HG02973 (cell line): ENCODE results near the gene ATP1B2.
A peak's percentile ranks its signal among the peaks of the same experiment; 100 is the strongest.

Source experiments
- ATAC-seq: cut with Tn5 transposase; IDR thresholded peaks from one replicate; pipeline ENCODE4 v1.9.1; 2021; ENCODE audit warnings: moderate library complexity; ENCODE audit not compliant: unreplicated experiment

ATP1B2 gene

DNA sequence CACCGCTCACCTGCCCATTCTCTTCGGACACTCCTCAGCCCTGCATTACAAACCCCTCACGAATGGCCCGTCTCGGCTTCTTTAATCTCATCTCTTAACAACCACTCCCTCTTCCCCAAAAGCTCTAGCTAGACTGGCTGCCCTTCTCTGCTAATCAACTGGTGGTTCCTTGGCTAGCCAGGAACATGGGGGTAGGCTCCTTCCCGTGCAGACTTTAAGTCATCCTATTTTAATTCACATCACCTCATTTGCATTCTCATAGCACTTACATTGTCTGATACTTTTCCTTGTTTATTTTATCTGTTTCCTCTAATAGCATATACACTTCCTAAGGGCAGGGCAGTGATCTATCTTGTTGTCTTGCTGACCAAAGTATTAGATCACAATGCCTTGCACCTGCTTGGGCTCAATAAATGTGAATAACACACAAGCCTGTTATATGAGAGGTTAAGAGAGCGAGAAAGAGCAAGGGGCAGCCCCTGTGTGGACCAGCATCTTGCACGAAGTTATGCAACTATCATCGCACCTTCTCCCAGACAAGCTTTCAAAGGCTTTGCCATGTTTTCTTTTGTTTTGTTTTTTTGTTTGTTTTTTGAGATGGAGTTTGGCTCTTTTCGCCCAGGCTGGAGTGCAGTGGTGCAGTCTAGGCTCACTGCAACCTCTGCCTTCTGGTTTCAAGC lies 26.8 kb downstream of the ATP1B2 start:
- no peak for ATAC-seq

DNA sequence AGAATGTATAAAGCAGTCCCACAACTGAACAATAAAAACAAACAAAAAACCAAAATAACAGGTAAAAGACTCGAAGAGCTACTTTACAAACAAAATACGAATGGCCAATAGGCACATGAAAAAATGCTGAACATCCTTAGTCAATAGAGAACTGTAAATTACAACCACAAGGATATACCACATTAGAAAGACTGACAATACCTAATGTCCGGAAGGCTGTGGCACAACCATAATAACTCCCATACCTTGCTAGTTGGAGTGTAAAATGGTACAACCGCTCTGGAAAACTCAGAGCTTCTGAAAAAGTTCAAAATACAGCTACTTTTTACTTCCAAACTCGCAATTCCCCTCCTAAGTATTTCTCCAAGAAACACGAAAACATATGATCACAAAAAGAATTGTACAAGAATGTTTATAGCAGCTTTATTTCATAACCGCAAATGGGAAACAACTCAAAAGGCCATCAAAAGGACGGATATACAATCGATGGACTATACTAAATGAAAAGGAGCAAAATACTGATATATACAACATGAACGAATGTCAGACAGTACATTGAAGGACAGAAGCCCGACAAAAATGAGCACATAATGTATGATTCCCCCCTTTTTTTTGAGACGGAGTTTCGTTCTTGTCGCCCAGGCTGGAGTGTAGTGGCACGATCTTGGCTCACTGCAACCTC lies 34.3 kb downstream of the ATP1B2 start:
- ATAC-seq: no peak

DNA sequence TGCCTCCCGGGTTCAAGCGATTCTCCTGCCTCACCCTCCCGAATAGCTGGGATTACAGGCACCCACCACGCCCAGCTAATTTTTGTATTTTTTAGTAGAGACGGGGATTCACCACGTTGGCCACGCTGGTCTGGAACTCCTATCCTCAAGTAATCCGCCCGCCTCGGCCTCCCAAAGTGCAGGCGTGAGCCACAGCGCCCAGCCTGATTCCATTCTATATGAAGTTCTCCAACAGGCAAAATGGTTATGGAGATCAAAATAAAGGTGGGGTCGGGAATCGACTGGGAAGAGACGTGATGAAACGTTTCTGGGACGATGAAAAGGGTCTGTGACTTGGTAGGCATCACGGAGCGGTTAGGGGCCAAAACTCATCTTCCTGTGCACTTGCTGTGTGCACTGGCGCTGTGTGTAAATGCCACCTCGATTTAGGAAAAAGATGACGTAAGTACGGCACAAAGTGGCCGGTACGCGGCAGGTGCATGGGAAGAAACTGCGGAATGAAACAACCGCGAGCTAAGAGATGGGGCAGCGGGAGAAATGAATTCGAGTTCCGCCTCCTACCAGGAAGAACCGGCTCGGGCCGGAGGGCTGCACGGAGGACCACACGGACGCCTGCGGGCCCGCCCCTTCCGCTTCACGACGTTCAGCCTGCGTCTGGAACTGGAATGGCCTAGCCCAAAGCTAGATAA lies 35.0 kb downstream of the ATP1B2 start:
- ATAC-seq: peak; percentile 43

DNA sequence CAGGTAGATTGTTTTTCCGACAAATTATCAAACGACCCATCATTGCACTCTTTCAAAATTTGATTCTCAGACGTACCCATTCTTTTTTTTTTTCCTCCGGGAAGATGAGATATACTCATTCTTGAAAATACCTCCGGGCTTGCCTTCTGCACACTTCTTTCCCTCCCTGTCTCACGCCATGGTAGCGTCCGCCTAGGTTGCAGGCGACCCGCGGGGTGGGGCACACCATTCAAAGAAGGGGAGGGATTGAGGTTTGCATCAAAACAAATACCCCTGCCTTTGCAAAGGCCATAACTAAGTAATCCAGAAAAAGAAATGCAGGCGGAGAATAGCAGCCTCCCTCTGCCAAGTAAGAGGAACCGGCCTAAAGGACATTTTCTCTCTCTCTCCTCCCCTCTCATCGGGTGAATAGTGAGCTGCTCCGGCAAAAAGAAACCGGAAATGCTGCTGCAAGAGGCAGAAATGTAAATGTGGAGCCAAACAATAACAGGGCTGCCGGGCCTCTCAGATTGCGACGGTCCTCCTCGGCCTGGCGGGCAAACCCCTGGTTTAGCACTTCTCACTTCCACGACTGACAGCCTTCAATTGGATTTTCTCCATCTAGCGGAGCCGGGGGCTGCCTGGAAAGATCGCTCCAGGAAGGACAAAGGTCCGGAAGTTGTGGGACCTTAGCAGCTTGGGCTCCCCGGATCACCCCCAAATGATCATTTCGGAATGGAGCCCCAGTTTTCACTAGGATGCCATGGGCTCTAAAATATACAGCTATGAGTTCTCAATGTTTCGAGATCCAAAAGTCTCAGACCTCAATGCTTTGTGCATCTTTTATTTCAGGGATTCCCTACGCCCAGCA lies 35.7 kb downstream of the ATP1B2 start:
- peak; percentile 38 for ATAC-seq

DNA sequence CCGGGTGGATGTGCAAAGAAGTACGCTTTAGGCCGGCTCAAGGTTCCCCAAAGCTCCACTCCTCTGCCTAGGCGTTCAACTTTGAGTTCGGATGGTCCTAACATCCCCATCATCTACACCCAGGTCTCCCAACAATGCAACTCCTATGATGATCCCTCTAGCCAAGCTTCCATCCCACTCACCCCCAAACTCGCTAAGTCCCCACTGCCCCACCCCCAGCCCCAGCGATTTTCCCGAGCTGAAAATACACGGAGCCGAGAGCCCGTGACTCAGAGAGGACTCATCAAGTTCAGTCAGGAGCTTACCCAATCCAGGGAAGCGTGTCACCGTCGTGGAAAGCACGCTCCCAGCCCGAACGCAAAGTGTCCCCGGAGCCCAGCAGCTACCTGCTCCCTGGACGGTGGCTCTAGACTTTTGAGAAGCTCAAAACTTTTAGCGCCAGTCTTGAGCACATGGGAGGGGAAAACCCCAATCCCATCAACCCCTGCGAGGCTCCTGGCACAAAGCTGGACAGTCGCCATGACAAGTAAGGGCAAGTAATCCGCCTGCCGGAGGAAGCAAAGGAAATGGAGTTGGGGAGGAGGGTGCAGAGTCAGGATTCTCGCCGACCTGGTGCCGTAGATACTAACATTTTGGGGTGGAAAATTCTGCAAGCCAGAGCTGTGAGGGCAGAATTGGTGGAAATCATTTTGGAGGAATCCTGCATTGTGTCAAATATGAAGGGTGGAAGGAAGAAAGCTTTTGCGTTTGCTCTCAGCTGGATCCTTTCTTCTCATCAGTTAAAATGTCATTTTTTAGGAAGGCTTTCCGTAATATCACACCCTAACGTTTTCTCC lies 36.6 kb downstream of the ATP1B2 start, which contains the start of gene TP53:
TSS of gene TP53 (minus strand) at position 419 of the 836 bp plus-strand sequence. CDS start 10,896 bp downstream, outside the sequence.
- ATAC-seq: peak; percentile 30

DNA sequence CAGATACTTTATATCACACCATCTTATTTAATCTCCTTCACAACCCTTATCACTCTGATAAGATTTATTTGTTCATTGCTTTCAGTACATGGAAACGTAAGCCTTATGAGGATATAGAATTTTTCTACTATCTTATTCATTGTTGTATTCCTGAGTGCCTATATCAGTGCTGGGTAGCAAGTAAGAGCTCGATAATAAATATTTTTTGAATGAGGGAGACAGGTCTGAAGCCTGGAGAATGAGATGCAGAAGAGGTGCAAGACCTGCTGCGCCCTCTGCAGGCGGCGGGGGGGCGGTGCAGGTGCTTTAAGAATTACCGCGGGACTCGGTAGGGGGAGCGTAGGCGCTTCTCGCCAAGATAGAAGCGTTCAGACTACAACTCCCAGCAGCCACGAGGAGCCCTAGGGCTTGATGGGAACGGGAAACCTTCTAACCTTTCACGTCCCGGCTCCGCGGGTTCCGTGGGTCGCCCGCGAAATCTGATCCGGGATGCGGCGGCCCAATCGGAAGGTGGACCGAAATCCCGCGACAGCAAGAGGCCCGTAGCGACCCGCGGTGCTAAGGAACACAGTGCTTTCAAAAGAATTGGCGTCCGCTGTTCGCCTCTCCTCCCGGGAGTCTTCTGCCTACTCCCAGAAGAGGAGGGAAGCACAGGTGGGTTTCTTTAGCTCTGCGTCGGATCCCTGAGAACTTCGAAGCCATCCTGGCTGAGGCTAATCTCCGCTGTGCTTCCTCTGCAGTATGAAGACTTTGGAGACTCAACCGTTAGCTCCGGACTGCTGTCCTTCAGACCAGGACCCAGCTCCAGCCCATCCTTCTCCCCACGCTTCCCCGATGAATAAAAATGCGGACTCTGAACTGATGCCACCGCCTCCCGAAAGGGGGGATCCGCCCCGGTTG lies 37.4 kb downstream of the ATP1B2 start, which contains the start of gene WRAP53:
TSS of gene WRAP53 (plus strand) at position 570 of the 900 bp plus-strand sequence. CDS start at position 742, 172 bp downstream.
- ATAC-seq: peak; percentile 56

DNA sequence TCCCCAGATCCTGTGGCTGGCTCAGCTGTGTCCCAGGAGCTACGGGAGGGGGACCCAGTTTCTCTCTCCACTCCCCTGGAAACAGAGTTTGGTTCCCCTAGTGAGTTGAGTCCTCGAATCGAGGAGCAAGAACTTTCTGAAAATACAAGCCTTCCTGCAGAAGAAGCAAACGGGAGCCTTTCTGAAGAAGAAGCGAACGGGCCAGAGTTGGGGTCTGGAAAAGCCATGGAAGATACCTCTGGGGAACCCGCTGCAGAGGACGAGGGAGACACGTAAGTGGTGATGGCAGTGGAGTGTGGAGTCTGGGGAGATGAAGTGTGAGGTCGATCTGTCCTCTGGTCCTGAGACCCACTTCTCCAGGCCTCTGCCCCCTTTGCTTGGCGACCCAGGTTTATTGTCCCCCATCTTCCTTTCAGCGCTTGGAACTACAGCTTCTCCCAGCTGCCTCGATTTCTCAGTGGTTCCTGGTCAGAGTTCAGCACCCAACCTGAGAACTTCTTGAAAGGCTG lies 38.1 kb downstream of the ATP1B2 start:
- ATAC-seq: no peak

DNA sequence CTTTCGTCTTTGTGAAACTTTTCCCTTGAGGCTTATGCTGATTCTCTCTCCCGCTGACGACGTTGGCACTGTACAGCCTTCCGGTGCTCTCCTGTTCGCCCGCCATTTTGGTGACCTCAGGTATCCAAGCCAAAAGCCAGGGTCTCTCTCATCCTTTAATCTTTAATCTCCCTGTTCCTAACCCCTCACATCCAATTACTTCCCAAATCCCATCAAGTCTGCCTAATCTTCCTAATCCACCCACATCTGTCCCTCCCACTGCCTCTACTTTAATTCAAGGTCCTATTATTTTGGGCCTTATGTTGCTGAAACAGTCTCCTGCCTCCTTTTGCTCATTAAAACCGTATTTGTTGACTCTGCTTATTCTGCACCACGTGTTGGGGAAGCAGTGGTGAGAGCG lies 44.9 kb downstream of the ATP1B2 start:
- no peak for ATAC-seq

DNA sequence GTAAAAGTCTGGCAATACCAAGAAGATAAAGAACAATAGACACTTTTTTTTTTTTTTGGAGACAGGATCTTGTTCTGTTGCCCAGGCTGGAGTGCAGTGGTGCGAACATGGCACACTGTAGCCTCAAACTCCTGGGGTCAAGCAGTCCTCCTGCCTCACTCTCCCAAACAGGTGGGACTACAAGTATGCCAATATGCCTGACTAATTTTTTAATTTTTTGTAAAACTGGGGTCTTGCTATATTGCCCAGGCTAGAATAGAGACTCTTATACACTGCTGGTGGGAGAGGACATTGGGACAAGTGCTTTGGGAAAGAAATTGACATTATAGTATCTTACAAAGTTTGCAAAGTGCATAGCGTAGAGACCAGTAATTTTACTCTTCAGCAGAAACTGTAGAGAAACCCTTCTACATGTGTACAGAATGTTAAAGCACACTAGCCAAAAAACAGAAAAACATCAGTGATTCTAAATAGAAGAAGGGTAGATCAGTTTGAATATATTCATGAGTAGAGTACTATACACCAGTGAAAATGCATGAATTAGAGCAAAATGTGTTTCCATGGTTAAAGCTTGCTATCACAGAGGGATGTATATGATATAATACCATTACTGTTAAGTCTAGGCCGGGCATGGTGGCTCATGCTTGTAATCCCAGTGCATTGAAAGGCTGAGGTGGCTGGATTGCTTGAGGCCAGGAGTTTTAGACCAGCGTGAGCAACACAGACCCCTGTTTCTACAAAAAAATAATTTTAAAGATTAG lies 47.3 kb downstream of the ATP1B2 start:
- no peak for ATAC-seq

DNA sequence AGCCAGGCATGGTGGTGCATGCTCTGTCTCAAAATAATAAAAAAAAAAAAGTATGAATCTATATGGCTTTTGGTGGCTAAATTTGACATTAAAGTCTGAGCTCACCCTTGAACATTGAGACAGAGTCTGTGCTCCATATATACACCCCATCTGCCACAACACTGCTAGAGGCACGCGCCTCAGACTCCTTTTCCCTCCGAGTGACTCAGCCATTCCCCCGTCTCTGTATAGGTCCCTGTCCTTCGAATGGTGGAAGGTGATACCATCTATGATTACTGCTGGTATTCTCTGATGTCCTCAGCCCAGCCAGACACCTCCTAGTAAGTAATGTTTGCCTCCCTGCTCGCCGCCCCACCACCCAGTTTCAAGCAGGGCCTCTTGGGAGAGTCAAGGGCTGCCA lies 49.8 kb downstream of the ATP1B2 start:
- no peak for ATAC-seq

DNA sequence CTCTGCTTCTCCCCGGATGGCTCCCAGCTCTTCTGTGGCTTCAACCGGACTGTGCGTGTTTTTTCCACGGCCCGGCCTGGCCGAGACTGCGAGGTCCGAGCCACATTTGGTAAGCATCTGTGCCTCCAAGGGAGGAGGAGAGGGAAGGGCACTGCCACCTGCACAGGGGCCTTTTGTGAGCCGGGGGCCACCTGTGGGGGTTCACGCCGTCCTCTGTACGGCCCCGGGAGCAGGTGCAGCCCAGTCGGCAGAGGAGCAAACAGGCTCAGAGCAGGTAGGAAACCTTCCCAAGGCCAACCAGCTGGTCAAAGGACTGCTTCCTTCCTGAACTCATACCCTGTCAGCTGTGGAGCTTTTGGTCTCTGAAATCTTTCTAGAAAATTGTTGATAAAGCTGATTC lies 51.0 kb downstream of the ATP1B2 start:
- no peak for ATAC-seq

DNA sequence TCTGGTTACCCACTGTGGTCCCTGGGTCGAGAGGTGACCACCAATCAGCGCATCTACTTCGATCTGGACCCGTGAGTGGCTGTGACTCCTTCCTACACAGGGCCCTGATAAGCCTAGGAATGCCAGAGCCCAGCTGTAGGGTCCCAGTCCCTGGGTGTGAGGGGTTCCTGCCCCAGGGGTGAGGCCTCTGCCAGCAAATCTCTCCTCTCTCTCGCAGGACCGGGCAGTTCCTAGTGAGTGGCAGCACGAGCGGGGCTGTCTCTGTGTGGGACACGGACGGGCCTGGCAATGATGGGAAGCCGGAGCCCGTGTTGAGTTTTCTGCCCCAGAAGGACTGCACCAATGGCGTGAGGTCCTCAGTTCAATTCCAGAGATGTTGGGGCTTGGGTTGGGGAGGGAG lies 52.0 kb downstream of the ATP1B2 start:
- no peak for ATAC-seq

DNA sequence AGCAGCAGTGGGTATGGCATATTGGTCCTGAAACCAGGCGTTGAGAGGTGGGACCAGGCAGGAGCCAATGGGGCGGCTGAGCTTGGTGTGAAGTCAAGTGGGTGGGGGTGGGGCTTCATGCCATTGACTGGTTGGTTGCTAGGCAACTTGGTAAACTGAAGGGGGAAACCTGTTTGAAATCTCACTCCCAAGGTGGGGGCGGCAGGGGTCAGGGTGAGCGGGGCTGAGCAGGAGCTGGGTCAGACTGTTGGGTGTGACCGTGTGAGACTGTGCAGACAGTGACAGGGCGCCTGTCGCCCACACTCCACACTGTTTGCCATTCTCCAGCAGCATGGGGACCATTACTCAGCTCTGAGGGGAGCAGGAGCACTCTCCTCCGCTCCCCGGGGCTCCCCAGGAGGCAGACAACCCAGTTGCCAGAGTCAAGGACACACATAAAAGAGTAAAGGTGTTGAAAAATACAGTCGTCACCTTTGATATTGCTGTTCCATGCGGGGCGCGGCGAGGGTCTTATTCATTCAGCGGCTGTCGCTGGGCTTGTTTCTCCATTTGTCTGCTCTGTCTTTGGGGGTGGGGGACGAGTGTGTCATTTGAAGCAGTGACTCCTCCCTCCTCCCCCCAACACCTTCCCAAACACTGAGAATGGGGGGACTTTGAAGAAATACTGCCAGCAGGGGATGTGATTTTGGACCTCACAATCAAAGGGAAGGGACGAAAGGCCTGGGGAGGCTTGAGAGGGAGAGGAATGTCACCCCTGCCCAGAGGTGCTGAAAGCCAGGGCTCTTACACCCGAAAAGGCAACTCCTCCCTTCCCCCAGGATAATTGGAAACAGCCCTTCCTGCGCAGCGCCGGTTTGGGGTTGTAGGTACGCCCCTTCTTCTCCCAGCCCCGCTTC lies 53.1 kb downstream of the ATP1B2 start:
- ATAC-seq: no peak

DNA sequence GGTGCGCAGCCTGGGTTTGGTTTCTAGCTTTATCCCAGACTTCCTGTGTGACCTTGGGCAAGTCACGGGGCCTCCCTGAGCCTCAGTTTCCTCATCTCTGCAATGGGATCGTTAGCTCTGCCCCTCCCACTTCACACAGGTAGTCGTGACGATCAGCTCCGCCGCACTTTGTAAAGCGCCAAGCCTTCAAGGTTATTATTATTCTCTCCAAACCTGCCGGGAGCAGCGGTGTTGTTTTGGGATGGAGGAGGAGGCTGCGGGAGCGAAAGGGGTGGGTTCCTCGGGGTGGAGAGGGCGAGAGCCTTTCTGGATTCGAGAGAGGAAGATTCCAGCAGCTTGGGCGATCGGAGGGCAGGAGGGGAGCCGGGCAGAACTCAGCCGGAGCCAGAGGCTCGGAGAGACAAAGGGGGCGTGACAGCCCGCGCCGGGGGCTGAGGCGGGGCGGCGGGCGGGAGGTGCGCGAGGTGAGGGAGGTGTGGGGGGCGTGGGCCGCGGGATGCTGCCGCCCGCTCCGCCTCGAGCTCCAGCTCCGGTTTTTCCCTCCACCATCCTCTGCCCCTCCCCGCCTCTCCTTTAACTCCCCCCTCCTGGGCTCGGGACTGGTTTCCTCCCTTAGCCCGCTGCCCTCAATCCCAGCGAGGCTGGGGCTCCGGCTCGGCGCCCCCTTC lies 54.0 kb downstream of the ATP1B2 start, which contains the start of gene EFNB3:
TSS of gene EFNB3 (plus strand) at position 602 of the 668 bp plus-strand sequence. CDS start 397 bp downstream, outside the sequence.
- no peak for ATAC-seq

DNA sequence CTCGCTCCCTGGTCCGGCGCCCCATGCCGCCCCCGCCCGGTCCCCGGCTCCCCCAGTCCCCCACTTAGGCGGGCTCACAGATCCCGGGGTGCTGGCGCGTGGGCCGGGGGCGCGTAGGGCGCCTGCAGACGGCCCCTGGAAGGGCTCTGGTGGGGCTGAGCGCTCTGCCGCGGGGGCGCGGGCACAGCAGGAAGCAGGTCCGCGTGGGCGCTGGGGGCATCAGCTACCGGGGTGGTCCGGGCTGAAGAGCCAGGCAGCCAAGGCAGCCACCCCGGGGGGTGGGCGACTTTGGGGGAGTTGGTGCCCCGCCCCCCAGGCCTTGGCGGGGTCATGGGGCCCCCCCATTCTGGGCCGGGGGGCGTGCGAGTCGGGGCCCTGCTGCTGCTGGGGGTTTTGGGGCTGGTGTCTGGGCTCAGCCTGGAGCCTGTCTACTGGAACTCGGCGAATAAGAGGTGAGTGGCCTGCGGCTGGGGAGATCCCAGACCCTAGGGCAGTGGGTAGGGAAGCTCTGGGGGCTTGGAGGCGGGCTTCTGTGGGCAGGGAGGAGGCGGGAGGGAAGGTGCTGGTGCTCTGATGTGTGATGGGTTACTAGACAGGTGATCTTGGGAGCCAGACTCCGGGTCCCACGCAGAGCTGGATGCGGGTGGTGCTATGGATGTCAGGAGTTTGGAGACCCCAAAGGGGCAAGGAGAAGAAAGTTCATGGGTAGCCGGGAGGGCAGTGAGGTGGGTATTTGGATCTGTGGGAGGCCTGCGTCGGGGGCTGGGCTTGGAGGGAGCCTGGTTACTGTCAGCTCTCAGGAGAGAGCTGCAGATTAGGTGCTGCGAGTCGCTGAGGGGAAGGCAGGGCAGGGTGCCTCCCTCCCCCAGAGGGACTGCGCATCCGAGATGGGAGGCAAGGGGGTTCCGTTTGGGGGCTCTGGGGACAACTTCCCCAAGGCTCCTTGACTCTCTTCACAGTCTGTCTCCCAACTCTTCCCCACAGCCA lies 54.8 kb downstream of the ATP1B2 start:
- no peak for ATAC-seq
